Measurements from ENCODE around the gene TFDP2. TPM values are rescaled to one million over a fixed set of nuclear protein-coding genes. Genes with fewer than 3 reads are reported as not detected.

TFDP2 gene
- total and polyA plus RNA-seq, 2 donors (not counting 1 experiment from before 2014, with no cell fraction given), result 5.5 to 31.7 TPM

DNA sequence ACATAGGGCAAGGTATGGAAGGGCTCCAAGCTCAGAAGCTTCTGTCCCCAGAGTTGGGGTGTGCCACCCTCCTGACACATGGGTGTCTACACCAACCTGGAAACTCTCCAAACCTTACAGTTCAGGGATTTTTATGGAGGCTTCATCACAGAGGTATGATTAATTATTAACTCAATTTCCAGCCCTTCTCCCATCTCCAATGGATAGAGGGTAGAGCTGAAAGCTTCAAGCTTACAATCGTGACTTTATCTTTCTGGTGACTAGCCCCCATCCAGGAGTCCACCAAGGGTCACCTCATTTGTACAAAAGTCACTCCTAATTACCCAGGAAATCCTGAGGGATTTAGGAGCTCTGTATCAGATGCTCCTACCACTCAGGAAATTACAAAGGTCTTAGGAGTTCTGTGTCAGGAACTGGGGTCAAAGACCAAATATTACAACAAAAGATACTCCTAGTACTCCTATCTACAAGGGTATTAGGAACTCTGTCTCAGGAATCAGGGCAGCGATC, 62.7 kb downstream of the TFDP2 start:
- Histone ChIP-seq H3K4me1 (ENCODE audit: control insufficient read depth in 2 of 2, insufficient read depth in 2 of 2, low read length in 2 of 2) (no peaks in the 10 kb centered on the region), H3K79me2 (ENCODE audit: control insufficient read depth, insufficient read depth, low read length) (no peaks in the 10 kb centered on the region), H3K9me3 (ENCODE audit: control extremely low read depth in 1 of 3, control insufficient read depth in 2 of 3, insufficient read depth in 1 of 3, low read length in 2 of 3) (peaks cover 0 to 2% (median 0%) of the 10 kb centered on the region in 3 donors), H3K4me3 (ENCODE audit: control extremely low read depth in 1 of 5, extremely low read depth in 1 of 5, insufficient read depth in 1 of 5, low read depth in 2 of 5, low read length in 4 of 5) (no peak overlapping the region), H3K27ac (ENCODE audit: low read length in 2 of 2) (no peak overlapping the region), H3K36me3 (replicated peaks in 1 of 2; ENCODE audit: control extremely low read depth in 1 of 2, control insufficient read depth in 1 of 2, extremely low read depth in 1 of 2, insufficient read depth in 2 of 2, low read length in 1 of 2) (no peaks in the 10 kb centered on the region), H2AFZ (ENCODE audit: insufficient read depth, low read depth, low read length, poor library complexity, severe bottlenecking) (no peak overlapping the region), H3K27me3 (replicated peaks in 1 of 4; ENCODE audit: control extremely low read depth in 1 of 4, control insufficient read depth in 3 of 4, insufficient read depth in 4 of 4, low read length in 3 of 4) (no peaks in the 10 kb centered on the region), H3K9ac (ENCODE audit: low read length) (no peak overlapping the region), H4K20me1 (ENCODE audit: control insufficient read depth, insufficient read depth, low read length, poor library complexity, severe bottlenecking) (no peaks in the 10 kb centered on the region), H3K4me2 (replicated peaks; ENCODE audit: low read depth, low read length, poor library complexity, severe bottlenecking) (no peak overlapping the region)
- no peak for DNase-seq
- no CpG with 5 or more reads among the region's 2 CpGs for WGBS (ENCODE audit: insufficient coverage)
- H3K4me1 Mint-ChIP-seq, result no peaks in the 10 kb centered on the region
- H3K27me3 Mint-ChIP-seq, result no peaks in the 10 kb centered on the region
- H3K27ac Mint-ChIP-seq, result no peak overlapping the region
- no peak for TF ChIP-seq EZH2 (IDR thresholded peaks at IDR 0.05; ENCODE audit: borderline replicate concordance, insufficient read depth, low read depth, low read length, poor library complexity, severe bottlenecking)
- TF ChIP-seq, protein P1, sequence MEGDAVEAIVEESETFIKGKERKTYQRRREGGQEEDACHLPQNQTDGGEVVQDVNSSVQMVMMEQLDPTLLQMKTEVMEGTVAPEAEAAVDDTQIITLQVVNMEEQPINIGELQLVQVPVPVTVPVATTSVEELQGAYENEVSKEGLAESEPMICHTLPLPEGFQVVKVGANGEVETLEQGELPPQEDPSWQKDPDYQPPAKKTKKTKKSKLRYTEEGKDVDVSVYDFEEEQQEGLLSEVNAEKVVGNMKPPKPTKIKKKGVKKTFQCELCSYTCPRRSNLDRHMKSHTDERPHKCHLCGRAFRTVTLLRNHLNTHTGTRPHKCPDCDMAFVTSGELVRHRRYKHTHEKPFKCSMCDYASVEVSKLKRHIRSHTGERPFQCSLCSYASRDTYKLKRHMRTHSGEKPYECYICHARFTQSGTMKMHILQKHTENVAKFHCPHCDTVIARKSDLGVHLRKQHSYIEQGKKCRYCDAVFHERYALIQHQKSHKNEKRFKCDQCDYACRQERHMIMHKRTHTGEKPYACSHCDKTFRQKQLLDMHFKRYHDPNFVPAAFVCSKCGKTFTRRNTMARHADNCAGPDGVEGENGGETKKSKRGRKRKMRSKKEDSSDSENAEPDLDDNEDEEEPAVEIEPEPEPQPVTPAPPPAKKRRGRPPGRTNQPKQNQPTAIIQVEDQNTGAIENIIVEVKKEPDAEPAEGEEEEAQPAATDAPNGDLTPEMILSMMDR (IDR thresholded peaks at IDR 0.05), result no peak
- ATAC-seq (ENCODE audit: low read depth), result no peak
- intact Hi-C loops (cut with micrococcal nuclease), result no loop called here
- peaks cover 7% of the 10 kb centered on the region for H3K9me3 Mint-ChIP-seq (ENCODE audit: insufficient read depth)
- CTCF ChIA-PET, result no interaction called here
- no peak overlapping the region for H3K4me3 Mint-ChIP-seq
- POLR2A ChIA-PET, result no interaction called here

DNA sequence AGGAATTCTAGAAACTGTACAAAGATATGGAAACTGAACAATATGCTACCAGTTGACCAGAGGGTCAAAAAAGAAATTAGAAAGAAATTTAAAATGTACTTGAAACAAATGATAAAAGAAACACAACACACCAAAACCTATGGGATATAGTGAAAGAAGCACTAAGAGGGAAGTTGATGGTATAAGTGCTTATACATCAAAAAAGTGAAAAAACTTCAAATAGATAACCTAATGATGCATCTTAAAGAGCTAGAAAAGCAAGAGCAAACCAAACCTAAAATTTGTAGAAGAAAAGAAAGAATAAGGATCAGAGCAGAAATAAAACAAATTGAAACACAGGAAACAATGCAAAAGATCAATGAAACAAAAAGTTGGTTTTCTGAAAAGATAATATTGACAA, 68.2 kb downstream of the TFDP2 start:
- intact Hi-C loops (cut with micrococcal nuclease), result no loop called here
- Histone ChIP-seq H3K9me3 (ENCODE audit: control extremely low read depth in 1 of 3, control insufficient read depth in 2 of 3, insufficient read depth in 1 of 3, low read length in 2 of 3) (peaks cover 0 to 5% (median 2%) of the 10 kb centered on the region in 3 donors), H3K9ac (ENCODE audit: low read length) (no peak overlapping the region), H3K4me2 (replicated peaks; ENCODE audit: low read depth, low read length, poor library complexity, severe bottlenecking) (no peak overlapping the region), H3K4me1 (ENCODE audit: control insufficient read depth in 2 of 2, insufficient read depth in 2 of 2, low read length in 2 of 2) (no peaks in the 10 kb centered on the region), H2AFZ (ENCODE audit: insufficient read depth, low read depth, low read length, poor library complexity, severe bottlenecking) (no peak overlapping the region), H3K36me3 (replicated peaks in 1 of 2; ENCODE audit: control extremely low read depth in 1 of 2, control insufficient read depth in 1 of 2, extremely low read depth in 1 of 2, insufficient read depth in 2 of 2, low read length in 1 of 2) (no peaks in the 10 kb centered on the region), H3K27me3 (replicated peaks in 1 of 4; ENCODE audit: control extremely low read depth in 1 of 4, control insufficient read depth in 3 of 4, insufficient read depth in 4 of 4, low read length in 3 of 4) (no peaks in the 10 kb centered on the region), H4K20me1 (ENCODE audit: control insufficient read depth, insufficient read depth, low read length, poor library complexity, severe bottlenecking) (no peaks in the 10 kb centered on the region), H3K27ac (ENCODE audit: low read length in 2 of 2) (no peak overlapping the region), H3K4me3 (ENCODE audit: control extremely low read depth in 1 of 5, extremely low read depth in 1 of 5, insufficient read depth in 1 of 5, low read depth in 2 of 5, low read length in 4 of 5) (no peak overlapping the region), H3K79me2 (ENCODE audit: control insufficient read depth, insufficient read depth, low read length) (no peaks in the 10 kb centered on the region)
- Mint-ChIP-seq H3K27ac (no peak overlapping the region), H3K9me3 (ENCODE audit: insufficient read depth) (peaks cover 13% of the 10 kb centered on the region), H3K27me3 (no peaks in the 10 kb centered on the region), H3K4me3 (no peak overlapping the region), H3K4me1 (no peaks in the 10 kb centered on the region)
- ChIA-PET CTCF (no interaction called here), POLR2A (no interaction called here)
- no peak for ATAC-seq (ENCODE audit: low read depth)
- DNase-seq, result no peak
- TF ChIP-seq, protein P1 (IDR thresholded peaks at IDR 0.05), result no peak
- TF ChIP-seq EZH2 (IDR thresholded peaks at IDR 0.05; ENCODE audit: borderline replicate concordance, insufficient read depth, low read depth, low read length, poor library complexity, severe bottlenecking), result no peak
